C4-2B (cell line): ENCODE measurements around the gene CD101.

Source experiments
- ZFX ChIP-seq: fragments of 450-650 bp; IDR thresholded peaks from 2 replicates; pipeline ENCODE4 v1.6.1; 2017
- TF ChIP-seq, protein P1 (sequence below): fragments of 450-650 bp; conservative IDR thresholded peaks from 2 replicates; pipeline ENCODE4 v1.5.1; 2017; ENCODE audit warnings: mild to moderate bottlenecking

DNA sequence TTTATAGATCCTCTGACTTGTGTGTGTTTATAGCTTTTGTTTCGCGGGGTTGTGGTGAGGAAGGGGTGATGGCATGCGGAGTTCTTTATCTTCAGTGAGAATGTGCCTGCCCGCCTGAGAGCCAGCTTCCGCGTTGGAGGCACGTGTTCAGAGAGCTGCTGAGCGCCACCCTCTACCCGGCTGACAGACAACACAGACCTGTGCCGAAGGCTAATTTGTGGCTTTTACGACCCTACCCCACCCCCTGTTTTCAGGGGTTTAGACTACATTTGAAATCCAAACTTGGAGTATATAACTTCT lies 14.4 kb upstream of the CD101 start:
- TF ChIP-seq, protein P1, sequence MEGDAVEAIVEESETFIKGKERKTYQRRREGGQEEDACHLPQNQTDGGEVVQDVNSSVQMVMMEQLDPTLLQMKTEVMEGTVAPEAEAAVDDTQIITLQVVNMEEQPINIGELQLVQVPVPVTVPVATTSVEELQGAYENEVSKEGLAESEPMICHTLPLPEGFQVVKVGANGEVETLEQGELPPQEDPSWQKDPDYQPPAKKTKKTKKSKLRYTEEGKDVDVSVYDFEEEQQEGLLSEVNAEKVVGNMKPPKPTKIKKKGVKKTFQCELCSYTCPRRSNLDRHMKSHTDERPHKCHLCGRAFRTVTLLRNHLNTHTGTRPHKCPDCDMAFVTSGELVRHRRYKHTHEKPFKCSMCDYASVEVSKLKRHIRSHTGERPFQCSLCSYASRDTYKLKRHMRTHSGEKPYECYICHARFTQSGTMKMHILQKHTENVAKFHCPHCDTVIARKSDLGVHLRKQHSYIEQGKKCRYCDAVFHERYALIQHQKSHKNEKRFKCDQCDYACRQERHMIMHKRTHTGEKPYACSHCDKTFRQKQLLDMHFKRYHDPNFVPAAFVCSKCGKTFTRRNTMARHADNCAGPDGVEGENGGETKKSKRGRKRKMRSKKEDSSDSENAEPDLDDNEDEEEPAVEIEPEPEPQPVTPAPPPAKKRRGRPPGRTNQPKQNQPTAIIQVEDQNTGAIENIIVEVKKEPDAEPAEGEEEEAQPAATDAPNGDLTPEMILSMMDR: no peak
- TF ChIP-seq ZFX: no peak
